Aorta (tissue), 5 donors: ENCODE data around the gene SVOPL. TPM values are rescaled to one million over a fixed set of nuclear protein-coding genes. Genes with fewer than 3 reads are reported as not detected.
"Not testable (repeated sequence)": the region's sequence is repeated elsewhere in the genome, so short reads cannot be mapped to it uniquely, and the experiment has no call there.

Experiments
- ATAC-seq: fragments of 200-7000 bp; cut with Tn5 transposase; one replicate; pipeline ENCODE4 v1.9.1; 2022; ENCODE audit warnings: moderate library complexity; ENCODE audit not compliant: low FRiP score
- DNase-seq, 2 donors: peaks; one replicate each; pipeline ENCODE4 v3.0.0-alpha.2; 2020
- H3K27ac ChIP-seq, 2 donors: one replicate each; pipeline ENCODE4 v1.5.1; 2013; ENCODE audit warnings: low read length in 2 of 2, mild to moderate bottlenecking in 2 of 2, moderate library complexity in 2 of 2, control low read depth in 1 of 2, inconsistent platforms in 1 of 2, low read depth in 1 of 2
- H3K27me3 ChIP-seq, 2 donors: one replicate each; pipeline ENCODE4 v1.6.1; 2013; ENCODE audit warnings: control low read depth in 1 of 2, low read length in 1 of 2, mild to moderate bottlenecking in 1 of 2, moderate library complexity in 1 of 2; ENCODE audit not compliant: insufficient read depth in 2 of 2, control insufficient read depth in 1 of 2
- H3K36me3 ChIP-seq, 2 donors: one replicate each; pipeline ENCODE4 v1.6.1; 2013; ENCODE audit warnings: control low read depth in 1 of 2, low read length in 1 of 2, mild to moderate bottlenecking in 1 of 2; ENCODE audit not compliant: insufficient read depth in 2 of 2, control insufficient read depth in 1 of 2
- H3K4me1 ChIP-seq, 2 donors: one replicate each; pipeline ENCODE4 v1.6.1; 2013; ENCODE audit warnings: low read length in 2 of 2, control low read depth in 1 of 2, mild to moderate bottlenecking in 1 of 2, moderate library complexity in 1 of 2; ENCODE audit not compliant: insufficient read depth in 2 of 2, control insufficient read depth in 1 of 2
- H3K4me3 ChIP-seq, 2 donors: one replicate each; pipeline ENCODE4 v1.5.1; 2013; ENCODE audit warnings: low read length in 2 of 2, control low read depth in 1 of 2, mild to moderate bottlenecking in 1 of 2
- H3K9me3 ChIP-seq: one replicate; pipeline ENCODE4 v1.6.1; 2013; ENCODE audit warnings: mild to moderate bottlenecking, low read length; ENCODE audit not compliant: control insufficient read depth
- WGBS, 2 donors: extraction: QIAGEN DNeasy Blood & Tissue Kit; methylation state at CpG; one replicate each; pipeline ENCODE4 v1.1.7; 2013; 5-methylcytosine and 5-hydroxymethylcytosine counted together
- intact Hi-C, 2 donors: fragments of 100-400 bp; cut with DNase I; formaldehyde crosslinking; loops; one replicate each; pipeline versions ENCODE4 v1.14.2 to v1.15.0; 2022
- polyA plus RNA-seq, 2 donors: library from polyadenylated mRNA; stranded (reverse); fragments of 200-250 nt; gene quantifications; one replicate each; pipeline ENCODE4 v1.2.3, GENCODE V29; 2013
- total RNA-seq, 2 donors: library from RNA; stranded (reverse); fragmentation: NEBNext Ultra II Directional; extraction: Animal tissue kit (Norgen Biotek cat#: 25700); gene quantifications; one replicate each; pipeline ENCODE4 v1.2.1, GENCODE V29; 2021
- donor health status: healthy with polysubstance abuse.
- donor health status: Bipolar disorder and iron deficiency.
- donor health status: DM: no; HTN: no; CAD: no.
- donor health status: DM: no; HTN: no; CAD: no.
- donor health status: DM: yes; HTN: yes; CAD: no.

The SVOPL gene
- total and polyA plus RNA-seq, 4 donors = 1.2 TPM; not detected in 3

DNA sequence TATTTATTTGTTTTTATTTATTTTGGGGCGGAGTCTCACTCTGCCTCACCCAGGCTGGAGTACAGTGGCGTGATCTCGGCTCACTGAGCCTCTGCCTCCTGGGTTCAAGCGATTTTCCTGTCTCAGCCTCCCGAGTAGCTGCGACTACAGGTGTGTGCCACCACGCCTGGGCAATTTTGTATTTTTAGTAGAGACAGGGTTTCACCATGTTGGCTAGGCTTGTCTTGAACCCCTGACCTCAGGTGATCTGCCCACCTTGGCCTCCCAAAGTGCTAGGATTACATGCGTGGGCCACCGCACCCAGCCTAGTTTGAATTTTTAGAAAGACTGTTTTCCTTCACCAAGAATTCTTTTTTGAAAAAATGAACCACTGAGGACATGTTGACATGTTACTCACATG is 5.4 kb downstream of the SVOPL start:
- intact Hi-C loops, H3K4me3 ChIP-seq, ATAC-seq, H3K27me3 ChIP-seq, DNase-seq, H3K27ac ChIP-seq, H3K9me3 ChIP-seq, H3K4me1 ChIP-seq, H3K36me3 ChIP-seq: not testable (repeated sequence)
- 90 to 93% methylated on average over 9 of the region's 9 CpGs for WGBS, 2 donors

DNA sequence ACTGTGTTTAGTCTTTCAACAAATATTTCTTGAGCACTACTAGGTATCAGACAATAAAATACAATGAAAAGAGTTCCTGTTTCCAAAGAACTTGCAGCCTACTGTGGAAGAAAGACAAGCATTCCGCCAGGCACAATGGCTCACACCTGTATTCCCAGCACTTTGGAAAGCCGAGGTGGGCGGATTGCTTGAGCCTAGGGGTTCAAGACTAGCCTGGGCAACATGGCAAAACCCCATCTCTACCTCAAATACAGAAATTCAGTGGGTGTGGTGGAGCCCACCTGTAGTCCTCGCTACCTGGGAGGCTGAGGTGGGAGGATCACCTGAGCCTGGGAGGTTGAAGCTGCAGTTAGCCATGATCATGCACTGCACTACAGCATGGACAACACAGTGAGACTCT is 6.1 kb downstream of the SVOPL start:
- Histone ChIP-seq H3K27me3 (no peaks in the 10 kb centered on the region), H3K9me3 (no peaks in the 10 kb centered on the region), H3K27ac (no peak overlapping the region), H3K4me3 (no peak overlapping the region), H3K4me1 (no peaks in the 10 kb centered on the region), H3K36me3 (no peaks in the 10 kb centered on the region)
- intact Hi-C loops = no loop called here
- DNase-seq (no peak), ATAC-seq (no peak)
- WGBS, 2 donors = 95 to 98% methylated on average over 4 of the region's 4 CpGs

DNA sequence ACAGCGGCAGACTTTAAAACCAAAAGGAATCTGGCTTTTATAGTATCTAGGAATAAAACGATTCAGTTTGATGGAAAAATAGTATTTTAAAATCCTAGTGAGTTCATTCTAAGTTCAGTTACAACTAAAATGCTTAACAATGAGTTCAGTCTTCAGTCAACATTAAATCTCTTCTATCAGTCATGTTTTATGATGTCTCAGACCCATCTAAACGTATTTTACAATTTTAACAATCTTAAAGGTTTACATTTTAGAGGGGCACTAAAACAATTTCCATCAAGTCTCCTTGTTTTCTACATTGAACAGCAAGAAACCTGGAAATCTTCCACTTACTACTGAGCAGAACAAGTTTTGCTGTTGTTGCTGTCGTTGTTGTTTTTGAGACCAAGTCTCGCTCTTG is 10.0 kb downstream of the SVOPL start:
- Histone ChIP-seq H3K9me3 (no peaks in the 10 kb centered on the region), H3K27ac (no peak overlapping the region), H3K4me3 (no peak overlapping the region), H3K27me3 (no peaks in the 10 kb centered on the region), H3K36me3 (no peaks in the 10 kb centered on the region), H3K4me1 (no peaks in the 10 kb centered on the region)
- WGBS, 2 donors = 64 to 73% methylated on average over 5 of the region's 5 CpGs
- ATAC-seq (no peak), DNase-seq (no peak)
- intact Hi-C loops = no loop called here

DNA sequence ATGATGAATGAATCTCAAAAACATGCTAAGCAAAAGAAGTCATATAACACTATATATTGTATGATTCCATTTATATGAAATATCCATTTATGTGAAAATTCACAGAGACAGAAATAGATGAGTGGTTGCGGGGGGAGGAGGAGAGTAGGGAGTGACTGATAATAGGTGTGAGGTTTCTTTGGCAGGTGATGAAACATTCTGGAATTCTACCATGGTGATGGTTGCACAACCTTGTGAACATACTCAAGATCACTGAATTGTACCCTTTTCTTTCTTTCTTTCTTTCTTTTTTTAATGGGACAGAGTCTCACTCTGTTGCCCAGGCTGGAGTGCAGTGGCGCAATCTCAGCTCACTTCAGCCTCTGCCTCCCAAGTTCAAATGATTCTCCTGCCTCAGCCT is 10.7 kb downstream of the SVOPL start:
- H3K27ac ChIP-seq = no peak overlapping the region
- ATAC-seq (no peak), DNase-seq (no peak)
- intact Hi-C loops = no loop called here
- H3K36me3 ChIP-seq = no peaks in the 10 kb centered on the region
- no peaks in the 10 kb centered on the region for H3K4me1 ChIP-seq
- 92 to 100% methylated on average over 2 of the region's 2 CpGs for WGBS, 2 donors
- H3K9me3 ChIP-seq = no peaks in the 10 kb centered on the region
- H3K27me3 ChIP-seq = no peaks in the 10 kb centered on the region
- no peak overlapping the region for H3K4me3 ChIP-seq

DNA sequence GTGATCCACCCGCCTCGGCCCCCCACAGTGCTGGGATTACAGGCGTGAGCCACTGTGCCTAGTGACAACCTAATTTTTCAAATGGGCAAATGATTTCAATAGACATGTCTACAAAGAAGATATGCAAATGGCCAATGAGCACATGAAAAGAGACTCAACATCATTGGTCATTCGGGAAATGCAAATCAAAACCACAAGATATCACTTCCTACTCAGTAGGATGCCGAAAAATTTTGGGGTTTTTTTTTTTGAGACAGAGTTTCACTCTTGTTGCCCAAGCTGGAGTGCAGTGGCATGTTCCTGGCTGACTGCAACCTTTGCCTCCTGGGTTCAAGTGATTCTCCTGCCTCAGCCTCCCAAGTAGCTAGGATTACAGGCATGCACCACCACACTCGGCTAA is 13.1 kb downstream of the SVOPL start:
- H3K4me3 ChIP-seq, H3K36me3 ChIP-seq, H3K4me1 ChIP-seq, H3K9me3 ChIP-seq, H3K27ac ChIP-seq, DNase-seq, ATAC-seq, H3K27me3 ChIP-seq, intact Hi-C loops: not testable (repeated sequence)
- WGBS, 2 donors = 93 to 94% methylated on average over 6 of the region's 6 CpGs

DNA sequence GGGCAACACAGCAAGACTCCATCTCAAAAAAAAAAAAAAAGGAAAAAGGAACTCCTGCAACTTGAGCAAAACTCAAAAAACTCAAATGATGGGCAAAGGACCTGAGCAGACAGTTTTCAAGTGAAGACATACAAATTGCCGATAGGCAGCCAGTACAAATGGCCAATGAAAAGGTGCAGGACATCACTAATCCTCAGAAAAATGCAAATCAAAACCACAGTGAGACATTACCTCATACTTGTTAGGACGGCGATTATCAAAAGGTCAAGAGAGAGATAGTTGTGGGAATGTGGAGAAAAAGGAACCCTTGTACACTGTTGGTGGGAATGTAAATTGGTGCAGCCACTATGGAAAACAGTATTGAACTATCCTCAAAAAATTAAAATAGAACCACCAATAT is 16.8 kb downstream of the SVOPL start:
- DNase-seq = no peak
- Histone ChIP-seq H3K9me3 (no peaks in the 10 kb centered on the region), H3K27me3 (no peaks in the 10 kb centered on the region), H3K4me3 (no peak overlapping the region), H3K27ac (no peak overlapping the region), H3K4me1 (no peaks in the 10 kb centered on the region), H3K36me3 (no peaks in the 10 kb centered on the region)
- ATAC-seq = no peak
- intact Hi-C loops = no loop called here
- 20 to 28% methylated on average over 3 of the region's 3 CpGs for WGBS, 2 donors

DNA sequence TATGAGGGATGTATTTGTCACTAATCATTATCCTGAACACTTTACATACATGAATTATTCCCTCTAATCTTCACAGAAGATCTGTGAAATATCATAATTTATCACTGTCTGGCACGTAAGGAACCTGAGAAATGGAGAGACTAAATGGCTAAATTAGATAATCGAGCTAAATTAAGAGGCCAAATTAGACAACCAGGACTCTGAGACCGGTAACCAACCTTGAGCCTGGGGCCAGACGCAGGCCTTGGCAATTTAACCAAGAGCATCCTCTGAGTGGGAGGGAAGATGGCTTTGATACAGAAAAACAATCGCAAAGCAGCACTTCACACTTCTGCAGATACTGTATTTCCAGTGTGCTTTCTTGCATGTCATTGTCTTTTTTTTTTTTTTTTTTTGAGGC is 21.4 kb downstream of the SVOPL start:
- no peaks in the 10 kb centered on the region for H3K36me3 ChIP-seq
- no peak overlapping the region for H3K4me3 ChIP-seq
- no peak overlapping the region for H3K27ac ChIP-seq
- no peaks in the 10 kb centered on the region for H3K27me3 ChIP-seq
- intact Hi-C loops = no loop called here
- 64 to 81% methylated on average over 5 of the region's 5 CpGs for WGBS, 2 donors
- no peak for ATAC-seq
- H3K9me3 ChIP-seq = no peaks in the 10 kb centered on the region
- DNase-seq = no peak
- H3K4me1 ChIP-seq = no peaks in the 10 kb centered on the region

DNA sequence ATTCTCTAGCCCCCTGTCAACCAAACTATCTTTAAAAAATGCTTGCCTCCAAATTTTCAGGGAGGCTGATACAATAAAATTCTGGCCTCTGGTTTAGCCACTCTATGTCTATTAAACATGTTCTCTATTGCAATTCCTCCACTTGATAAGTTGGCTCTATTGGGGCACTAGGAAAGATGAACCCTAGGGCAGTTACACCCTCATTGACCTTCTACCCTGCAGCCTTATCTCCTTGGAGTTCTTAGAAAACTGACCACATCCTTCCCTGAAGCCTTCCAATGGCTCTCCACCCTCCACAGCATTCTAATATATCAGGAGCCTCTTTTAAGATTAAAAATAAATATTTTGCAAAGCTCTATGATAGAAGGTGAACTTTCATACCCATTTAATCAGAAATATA is 30.6 kb downstream of the SVOPL start:
- no peak overlapping the region for H3K27ac ChIP-seq
- no peaks in the 10 kb centered on the region for H3K4me1 ChIP-seq
- DNase-seq (no peak), ATAC-seq (no peak)
- no peak overlapping the region for H3K4me3 ChIP-seq
- H3K36me3 ChIP-seq = no peaks in the 10 kb centered on the region
- intact Hi-C loops = no loop called here
- no peaks in the 10 kb centered on the region for H3K27me3 ChIP-seq
- H3K9me3 ChIP-seq = no peaks in the 10 kb centered on the region

DNA sequence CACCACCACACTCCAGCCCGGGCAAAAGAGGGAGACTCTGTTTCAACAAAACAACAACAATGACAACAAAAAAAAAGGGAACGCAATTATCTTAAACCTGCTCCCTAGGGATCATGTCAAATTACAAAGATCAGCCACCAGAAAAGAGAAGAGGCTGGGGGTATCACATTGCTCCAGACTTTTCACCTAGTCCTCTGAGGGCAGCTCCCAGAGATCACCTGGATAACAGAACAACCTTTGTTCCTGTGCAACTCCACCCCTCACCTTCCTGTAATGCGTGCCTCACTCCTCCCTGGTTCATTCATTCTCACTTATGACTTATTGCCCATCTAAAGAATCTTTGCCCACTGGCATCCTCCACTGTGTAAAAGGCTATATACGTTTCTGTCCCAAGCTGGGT is 31.8 kb downstream of the SVOPL start:
- Histone ChIP-seq H3K4me1 (no peaks in the 10 kb centered on the region), H3K27ac (no peak overlapping the region), H3K36me3 (no peaks in the 10 kb centered on the region), H3K4me3 (no peak overlapping the region), H3K27me3 (peaks cover 0 to 2% of the 10 kb centered on the region in 2 donors), H3K9me3 (no peaks in the 10 kb centered on the region)
- intact Hi-C loops = no loop called here
- WGBS, 2 donors = 65 to 85% methylated on average over 4 of the region's 4 CpGs
- ATAC-seq = no peak
- no peak for DNase-seq
